ENCODE results near the gene KAZN. TPM values are rescaled to one million over a fixed set of nuclear protein-coding genes. Genes with fewer than 3 reads are reported as not detected.

The KAZN gene
- total RNA-seq, 3 donors from 2014 or later: 0.35 to 1.7 (median 1.2) TPM

DNA sequence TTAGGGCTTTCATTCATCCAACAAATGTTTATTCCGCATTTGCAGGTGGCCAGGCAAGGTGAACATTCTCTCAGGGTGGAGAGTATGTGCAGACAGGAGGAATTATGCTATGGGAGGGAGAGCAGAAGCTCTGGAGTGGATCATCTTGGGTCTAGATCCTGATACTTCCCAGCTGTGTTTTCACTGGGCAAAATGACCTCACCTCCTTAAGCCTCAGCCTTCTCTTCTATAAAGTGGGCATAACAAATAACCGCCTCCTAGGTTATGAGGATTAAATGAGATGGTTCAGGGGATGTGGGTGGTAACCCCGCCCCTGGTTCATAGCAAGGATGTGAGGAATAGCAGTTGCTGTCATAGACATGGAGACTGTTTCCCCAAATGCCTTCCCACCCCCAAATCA, 553.4 kb downstream of the KAZN start:
- Mint-ChIP-seq H3K4me3 (no peak overlapping the region), H3K36me3 (ENCODE audit: insufficient read depth) (no peaks in the 10 kb centered on the region), H3K9me3 (no peaks in the 10 kb centered on the region), H3K27me3 (ENCODE audit: low read depth) (peaks cover 64% of the 10 kb centered on the region), H3K4me1 (ENCODE audit: low read depth) (peaks cover 25% of the 10 kb centered on the region)
- DNase-seq (no peak), ATAC-seq (no peak)

DNA sequence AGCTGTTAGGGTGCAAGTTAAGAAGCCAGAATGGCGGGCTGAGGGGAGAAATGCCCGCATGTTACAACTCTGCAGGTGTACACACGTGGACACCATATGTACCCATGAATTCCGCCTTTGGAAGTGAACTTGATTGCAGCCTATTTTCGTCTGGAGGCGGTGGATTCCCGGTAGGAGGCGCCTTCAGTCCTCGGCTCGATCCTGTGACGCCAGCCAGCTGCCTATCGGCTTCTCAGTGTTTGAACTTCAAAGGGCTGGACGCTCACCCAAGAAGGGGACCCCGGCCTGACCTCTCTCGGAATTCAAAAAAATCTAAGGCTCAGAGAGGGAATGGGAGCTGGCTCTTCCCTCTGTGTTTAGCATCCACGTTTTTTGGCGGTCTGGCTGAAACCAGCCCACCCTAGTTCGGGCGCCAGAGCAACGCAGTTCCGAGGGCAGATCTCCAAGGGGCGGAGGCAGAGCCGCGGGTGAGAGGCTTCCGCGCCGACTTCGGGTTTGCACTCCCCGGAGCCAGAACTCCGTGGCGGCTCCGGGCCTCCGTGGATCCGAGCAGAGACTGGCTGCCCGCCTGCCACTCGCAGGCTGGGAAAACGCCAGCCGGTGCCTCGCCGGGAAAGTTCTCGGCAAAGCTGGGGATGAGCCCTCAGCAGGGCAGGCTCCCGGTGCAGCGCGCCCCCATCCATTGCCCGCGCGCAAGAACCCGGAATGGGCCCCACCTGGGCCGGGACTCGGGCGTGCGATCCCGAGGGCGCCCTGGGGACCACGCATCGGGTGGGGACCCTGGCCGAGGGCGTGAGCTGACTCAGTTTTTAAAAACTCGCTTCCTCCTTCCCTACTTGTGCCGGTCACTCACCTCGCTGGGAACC, 554.1 kb downstream of the KAZN start:
- Mint-ChIP-seq H3K36me3 (ENCODE audit: insufficient read depth) (no peaks in the 10 kb centered on the region), H3K4me3 (peak overlapping the region; percentile 61), H3K4me1 (ENCODE audit: low read depth) (peaks cover 26% of the 10 kb centered on the region), H3K9me3 (no peaks in the 10 kb centered on the region), H3K27me3 (ENCODE audit: low read depth) (peaks cover 60% of the 10 kb centered on the region)
- ATAC-seq (peak in 1 of 2 donors; percentile 44), DNase-seq (no peak)

DNA sequence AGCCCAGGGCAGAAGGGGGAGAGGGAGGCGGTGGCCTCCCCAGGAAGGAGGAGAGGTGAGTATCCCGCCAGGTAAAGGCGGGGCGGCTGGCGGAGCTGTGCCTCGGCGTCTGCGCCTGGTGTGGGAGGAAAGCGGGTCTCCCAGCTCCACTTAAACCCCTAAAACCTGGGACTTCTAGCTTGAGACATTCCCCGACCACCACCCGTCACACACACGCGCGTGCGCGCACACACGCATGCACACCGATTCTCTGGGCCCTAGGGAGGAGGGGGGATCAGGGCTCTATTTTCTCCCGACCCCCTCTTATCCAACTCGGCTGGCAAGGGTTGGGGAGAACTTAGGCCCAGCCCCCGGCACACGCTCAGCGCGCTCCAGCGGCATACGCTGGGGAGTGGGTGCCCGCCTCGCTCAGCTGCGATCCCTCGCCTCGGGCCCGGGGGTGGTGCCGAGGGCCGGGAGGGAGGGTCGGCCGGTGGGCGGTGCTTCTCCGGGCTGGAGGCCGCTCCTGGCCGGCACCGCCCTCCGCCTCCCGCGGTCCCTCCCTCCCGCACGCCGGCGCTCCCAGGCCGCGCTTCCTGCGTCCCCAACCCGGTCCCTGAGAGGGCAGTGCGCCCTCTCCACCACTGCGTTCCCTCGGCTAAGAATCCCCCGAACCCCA, 554.8 kb downstream of the KAZN start, which contains the start of gene TMEM51:
TSS of gene TMEM51 (plus strand) at position 564 of the 658 bp plus-strand sequence. CDS start 61,341 bp downstream, outside the sequence.
- peak; percentile 27 to 29 for ATAC-seq
- no peak for DNase-seq
- Mint-ChIP-seq H3K4me1 (ENCODE audit: low read depth) (peaks cover 26% of the 10 kb centered on the region), H3K4me3 (peak within 1 kb of the TSS; percentile 61), H3K36me3 (ENCODE audit: insufficient read depth) (no peaks in the 10 kb centered on the region), H3K9me3 (no peaks in the 10 kb centered on the region), H3K27me3 (ENCODE audit: low read depth) (peaks cover 56% of the 10 kb centered on the region)

DNA sequence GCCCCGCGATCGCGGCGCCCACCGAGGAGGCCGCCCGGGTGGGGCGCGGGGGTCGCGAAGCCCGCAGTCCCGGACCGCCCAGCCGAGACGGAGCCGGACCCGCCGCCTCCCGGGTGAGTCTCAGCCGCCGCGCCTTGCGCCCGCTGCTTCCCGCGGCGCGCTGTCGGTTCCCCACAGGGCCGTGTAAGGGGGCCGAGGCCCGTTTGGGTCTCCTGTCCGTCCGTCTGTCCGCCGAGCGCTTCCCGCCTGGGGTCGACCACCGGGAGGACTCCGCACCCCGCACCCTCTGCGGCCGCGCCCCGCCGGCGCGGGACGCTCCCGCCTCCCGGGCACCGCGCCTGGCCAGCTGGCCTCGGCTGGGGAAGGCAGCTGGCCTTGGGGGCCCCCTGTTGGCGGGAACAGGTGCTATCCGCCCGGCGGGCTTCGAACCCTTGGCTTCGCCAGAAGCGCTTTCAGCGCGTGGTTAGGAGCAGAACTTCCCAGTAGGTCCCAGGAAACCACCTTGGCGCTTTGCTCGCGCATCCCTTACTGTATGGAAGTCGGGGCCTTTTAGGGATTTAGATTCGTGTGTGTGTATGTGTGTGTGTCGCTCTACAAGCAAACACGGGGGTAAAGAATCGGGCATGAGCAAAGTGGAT, 555.5 kb downstream of the KAZN start:
- ATAC-seq (peak; percentile 42 to 50), DNase-seq (no peak)
- no peaks in the 10 kb centered on the region for H3K36me3 Mint-ChIP-seq (ENCODE audit: insufficient read depth)
- peaks cover 26% of the 10 kb centered on the region for H3K4me1 Mint-ChIP-seq (ENCODE audit: low read depth)
- H3K4me3 Mint-ChIP-seq: peak overlapping the region; percentile 49
- H3K27me3 Mint-ChIP-seq (ENCODE audit: low read depth): peaks cover 49% of the 10 kb centered on the region
- H3K9me3 Mint-ChIP-seq: no peaks in the 10 kb centered on the region

DNA sequence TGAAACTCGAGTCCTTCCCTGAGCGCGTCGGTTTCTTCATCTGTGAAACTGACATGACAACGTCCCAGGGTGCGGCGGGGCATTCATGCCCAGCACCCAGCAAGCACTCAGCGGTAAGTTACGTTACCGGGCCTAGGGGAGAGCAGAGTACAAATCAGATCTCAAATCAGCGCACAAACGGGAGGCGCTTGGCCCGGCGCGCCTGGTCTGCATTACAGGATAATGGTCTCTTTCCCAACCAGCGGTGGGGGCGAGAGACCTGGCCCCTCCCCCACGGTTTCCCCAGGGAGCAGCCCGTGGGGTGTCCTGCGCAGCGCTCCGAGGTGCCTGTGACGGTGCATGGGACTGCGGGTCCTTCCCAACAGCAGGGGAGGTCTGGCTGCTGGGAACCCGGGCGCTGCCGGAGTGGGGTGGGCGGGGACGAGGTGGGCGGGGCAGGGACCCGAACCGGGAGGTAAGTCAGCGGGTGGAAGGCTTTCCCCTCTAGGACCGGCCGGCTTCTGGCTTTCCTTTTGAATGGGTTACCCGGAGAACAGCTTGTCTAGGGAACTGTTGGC, 556.1 kb downstream of the KAZN start:
- ATAC-seq (peak; percentile 19), DNase-seq (no peak)
- peaks cover 47% of the 10 kb centered on the region for H3K27me3 Mint-ChIP-seq (ENCODE audit: low read depth)
- peak overlapping the region; percentile 49 for H3K4me3 Mint-ChIP-seq
- H3K4me1 Mint-ChIP-seq (ENCODE audit: low read depth): peaks cover 26% of the 10 kb centered on the region
- H3K9me3 Mint-ChIP-seq: no peaks in the 10 kb centered on the region
- H3K36me3 Mint-ChIP-seq (ENCODE audit: insufficient read depth): no peaks in the 10 kb centered on the region

DNA sequence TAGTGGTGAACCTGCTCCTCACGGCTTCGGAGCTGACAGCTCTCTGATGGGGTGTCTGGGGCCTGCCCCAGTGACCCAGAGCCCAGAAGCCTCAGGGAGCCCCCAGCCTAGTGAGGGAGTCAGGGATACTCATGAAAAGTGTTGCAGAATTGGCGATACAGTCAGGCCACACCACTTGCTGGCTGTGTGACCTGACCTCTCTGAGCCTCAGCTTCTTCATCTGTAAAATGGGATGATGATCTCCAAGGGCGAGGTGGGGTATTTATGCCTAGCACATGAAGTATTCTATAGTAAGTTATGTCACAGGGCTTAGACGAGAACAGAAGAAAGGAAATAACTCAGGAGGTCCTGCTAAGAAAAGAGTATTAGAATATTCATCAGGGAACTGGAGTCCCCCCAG, 556.7 kb downstream of the KAZN start:
- Mint-ChIP-seq H3K4me1 (ENCODE audit: low read depth) (peaks cover 26% of the 10 kb centered on the region), H3K36me3 (ENCODE audit: insufficient read depth) (no peaks in the 10 kb centered on the region), H3K27me3 (ENCODE audit: low read depth) (peaks cover 42% of the 10 kb centered on the region), H3K4me3 (peak overlapping the region; percentile 40), H3K9me3 (no peaks in the 10 kb centered on the region)
- DNase-seq: no peak
- ATAC-seq: no peak

DNA sequence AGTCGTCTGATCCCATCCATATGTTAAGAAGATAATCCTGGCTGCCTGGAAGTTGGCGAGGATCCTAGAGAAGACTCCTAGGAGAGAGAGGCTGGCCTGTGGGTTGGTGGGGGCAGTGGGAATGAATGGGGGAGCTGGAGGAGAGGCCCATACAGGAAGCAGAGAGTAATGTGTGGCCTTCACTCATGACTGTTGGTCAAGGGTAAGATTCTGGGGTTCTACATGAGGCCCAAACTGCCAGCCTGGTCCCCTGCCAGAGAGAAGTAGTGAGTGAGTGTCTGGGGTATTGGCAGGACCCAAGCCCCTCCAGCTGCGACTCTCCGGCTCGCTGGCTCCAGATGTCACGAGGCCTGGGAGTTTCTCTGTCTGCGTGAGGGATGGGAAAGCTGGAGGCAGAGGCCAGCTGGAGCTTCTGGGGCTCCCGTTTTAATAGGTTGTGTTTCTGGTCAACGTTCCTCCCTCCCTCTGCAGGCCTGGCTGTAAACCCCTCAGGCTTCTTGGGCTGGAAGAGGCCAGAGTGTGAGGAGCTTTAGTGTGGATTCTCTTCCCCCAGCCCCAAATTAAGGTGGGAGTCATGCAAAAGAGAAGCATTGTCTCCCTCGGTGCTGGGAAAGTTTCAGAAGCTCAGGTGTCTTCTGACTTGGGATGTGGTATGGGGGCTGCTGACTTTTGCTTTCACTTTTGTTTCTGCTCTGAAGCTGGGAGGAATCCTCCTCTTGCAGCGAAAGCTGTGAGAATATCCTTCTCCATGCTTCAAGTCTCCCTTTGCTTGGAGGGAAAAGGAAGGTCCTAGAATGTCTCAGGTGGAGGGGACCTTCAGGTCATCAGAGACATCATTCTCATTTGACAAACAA, 557.6 kb downstream of the KAZN start:
- ATAC-seq: peak in 1 of 2 donors; percentile 33
- H3K4me3 Mint-ChIP-seq: peak overlapping the region; percentile 35

GRCh38 chr1:15156807-15157380, 558.4 kb downstream of the KAZN start:
- peaks cover 28% of the 10 kb centered on the region for H3K27me3 Mint-ChIP-seq (ENCODE audit: low read depth)
- no peaks in the 10 kb centered on the region for H3K36me3 Mint-ChIP-seq (ENCODE audit: insufficient read depth)
- ATAC-seq (no peak), DNase-seq (no peak)
- no peak overlapping the region for H3K4me3 Mint-ChIP-seq
- no peaks in the 10 kb centered on the region for H3K9me3 Mint-ChIP-seq
- peaks cover 26% of the 10 kb centered on the region for H3K4me1 Mint-ChIP-seq (ENCODE audit: low read depth)

More for the DNA sequence above, 557.6 kb downstream of the KAZN start:
- H3K27me3 Mint-ChIP-seq (ENCODE audit: low read depth): peaks cover 35% of the 10 kb centered on the region
- no peaks in the 10 kb centered on the region for H3K9me3 Mint-ChIP-seq
- no peak for DNase-seq
- peaks cover 26% of the 10 kb centered on the region for H3K4me1 Mint-ChIP-seq (ENCODE audit: low read depth)
- H3K36me3 Mint-ChIP-seq (ENCODE audit: insufficient read depth): no peaks in the 10 kb centered on the region

DNA sequence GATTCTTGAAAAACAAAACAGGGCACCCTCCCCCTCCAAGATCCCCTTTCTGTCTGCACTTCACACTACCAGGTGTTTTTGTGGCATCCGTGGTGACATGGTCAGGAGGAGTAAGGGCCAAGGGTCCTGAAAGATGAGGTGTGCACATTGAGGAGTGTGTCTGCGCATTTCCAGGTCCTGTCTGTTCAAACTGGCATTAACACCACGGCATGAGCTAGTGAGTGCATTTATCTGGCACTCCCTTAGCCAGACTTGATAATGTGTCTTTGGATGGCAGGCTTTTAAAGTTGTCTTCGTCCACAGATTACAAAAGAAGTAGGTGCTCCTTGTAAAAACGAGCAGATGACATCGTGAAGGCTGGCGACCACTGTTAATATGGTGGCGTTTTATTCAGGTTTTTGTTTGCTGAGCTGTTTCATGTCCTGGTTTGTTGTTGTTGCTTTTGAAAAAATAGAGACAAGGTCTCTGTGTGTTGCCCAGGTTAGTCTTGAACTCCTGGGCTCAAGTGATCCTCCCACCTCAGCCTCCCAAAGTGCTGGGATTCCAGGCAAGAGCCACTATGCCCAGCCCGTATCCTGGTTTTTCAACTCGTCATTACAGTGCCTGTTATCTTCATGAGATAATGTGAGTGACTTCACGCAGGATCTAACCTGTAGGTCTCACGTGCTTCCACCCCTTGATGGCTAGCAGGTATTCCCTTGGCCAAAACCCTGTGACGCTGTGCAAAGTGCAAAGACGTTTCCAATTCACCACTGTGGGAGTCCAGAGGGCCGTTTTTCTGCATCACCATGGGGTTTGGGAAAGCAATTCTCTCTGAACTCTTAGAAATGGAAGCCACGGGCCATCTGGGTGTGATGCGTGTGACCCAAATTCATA, 559.3 kb downstream of the KAZN start:
- H3K27me3 Mint-ChIP-seq (ENCODE audit: low read depth): peaks cover 20% of the 10 kb centered on the region
- ATAC-seq (no peak), DNase-seq (no peak)
- no peaks in the 10 kb centered on the region for H3K9me3 Mint-ChIP-seq
- H3K4me1 Mint-ChIP-seq (ENCODE audit: low read depth): peaks cover 26% of the 10 kb centered on the region
- no peak overlapping the region for H3K4me3 Mint-ChIP-seq
- H3K36me3 Mint-ChIP-seq (ENCODE audit: insufficient read depth): no peaks in the 10 kb centered on the region

DNA sequence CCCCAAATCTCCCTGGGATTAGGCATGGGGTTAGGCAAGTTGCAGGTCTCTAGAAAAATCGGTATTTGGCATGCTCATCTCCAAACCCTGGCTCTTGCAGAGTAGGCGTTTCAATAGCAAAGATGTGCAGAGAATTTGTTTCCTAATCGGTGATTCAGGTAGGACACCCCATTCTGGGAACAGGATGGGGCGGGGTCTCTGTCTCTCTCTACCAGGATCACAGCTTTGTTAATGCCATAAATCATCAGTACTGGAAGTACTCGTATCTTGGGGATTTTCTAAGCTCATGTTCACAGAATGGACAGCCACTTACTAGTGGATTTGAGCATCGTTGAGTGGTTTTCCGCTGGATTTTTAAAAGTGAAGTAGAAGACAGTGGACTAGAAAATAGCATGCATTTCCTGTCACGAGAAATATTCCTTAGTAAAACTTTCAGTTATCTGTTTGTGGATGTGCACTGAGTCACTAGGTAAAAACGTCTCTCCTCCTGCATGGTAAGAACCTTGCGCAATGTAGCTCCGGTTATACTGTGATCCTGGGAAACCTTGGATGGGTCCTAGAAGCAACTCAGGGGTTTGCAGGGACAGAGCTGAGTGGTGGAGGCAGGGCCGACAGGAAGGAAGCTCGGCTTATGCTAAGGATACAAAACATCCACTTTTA, 560.2 kb downstream of the KAZN start:
- Mint-ChIP-seq H3K4me3 (no peak overlapping the region), H3K36me3 (ENCODE audit: insufficient read depth) (no peaks in the 10 kb centered on the region), H3K27me3 (ENCODE audit: low read depth) (peaks cover 15% of the 10 kb centered on the region), H3K4me1 (ENCODE audit: low read depth) (peaks cover 25% of the 10 kb centered on the region), H3K9me3 (no peaks in the 10 kb centered on the region)
- ATAC-seq: no peak
- DNase-seq: no peak

- ATAC-seq (no peak), DNase-seq (no peak)
- H3K27me3 Mint-ChIP-seq (ENCODE audit: low read depth): peaks cover 16% of the 10 kb centered on the region
- H3K9me3 Mint-ChIP-seq: no peaks in the 10 kb centered on the region
- H3K36me3 Mint-ChIP-seq (ENCODE audit: insufficient read depth): no peaks in the 10 kb centered on the region
- H3K4me3 Mint-ChIP-seq: no peak overlapping the region
- peaks cover 23% of the 10 kb centered on the region for H3K4me1 Mint-ChIP-seq (ENCODE audit: low read depth)
Measured at GRCh38 chr1:15159166-15159555, 560.7 kb downstream of the KAZN start.

DNA sequence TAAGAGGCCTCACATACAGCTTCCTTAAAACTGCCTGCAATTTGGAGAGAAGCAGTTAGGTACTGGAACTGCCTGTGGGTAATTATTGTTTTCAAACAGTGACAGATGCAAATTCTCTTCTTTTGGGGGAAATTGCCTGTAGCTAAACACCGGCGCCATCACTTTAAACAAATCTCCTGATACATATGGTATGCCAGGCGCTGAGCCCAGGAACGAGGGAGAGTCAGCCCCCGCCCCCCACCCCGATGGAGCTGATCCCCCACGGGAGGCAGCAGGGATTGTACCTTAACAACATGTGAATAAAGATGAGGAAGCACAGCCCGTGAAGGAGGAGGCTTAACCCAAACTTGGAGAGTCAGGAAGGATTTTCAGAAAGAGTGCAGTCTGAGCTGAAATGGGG, 562.1 kb downstream of the KAZN start:
- H3K4me1 Mint-ChIP-seq (ENCODE audit: low read depth): peaks cover 15% of the 10 kb centered on the region
- peaks cover 6% of the 10 kb centered on the region for H3K27me3 Mint-ChIP-seq (ENCODE audit: low read depth)
- no peaks in the 10 kb centered on the region for H3K9me3 Mint-ChIP-seq
- no peak overlapping the region for H3K4me3 Mint-ChIP-seq
- DNase-seq: no peak
- ATAC-seq: no peak
- H3K36me3 Mint-ChIP-seq (ENCODE audit: insufficient read depth): no peaks in the 10 kb centered on the region
